GM18870 (cell line): ENCODE results near the gene UBE4A.

ENCODE experiments used
- ATAC-seq: cut with Tn5 transposase; IDR thresholded peaks from one replicate; pipeline ENCODE4 v1.9.1; 2021; ENCODE audit warnings: moderate library complexity; ENCODE audit not compliant: unreplicated experiment

UBE4A gene

GRCh38 chr11:118435893-118436624 is 76.7 kb downstream of the UBE4A start, which contains the start of gene KMT2A:
Gene KMT2A, plus strand, starts transcription at chr11:118436492. Its CDS starts 21 bp downstream, at chr11:118436513.
- no peak for ATAC-seq

GRCh38 chr11:118436639-118437207 is 77.3 kb downstream of the UBE4A start:
- ATAC-seq = no peak

GRCh38 chr11:118437208-118438125 is 78.1 kb downstream of the UBE4A start:
- ATAC-seq = no peak

DNA sequence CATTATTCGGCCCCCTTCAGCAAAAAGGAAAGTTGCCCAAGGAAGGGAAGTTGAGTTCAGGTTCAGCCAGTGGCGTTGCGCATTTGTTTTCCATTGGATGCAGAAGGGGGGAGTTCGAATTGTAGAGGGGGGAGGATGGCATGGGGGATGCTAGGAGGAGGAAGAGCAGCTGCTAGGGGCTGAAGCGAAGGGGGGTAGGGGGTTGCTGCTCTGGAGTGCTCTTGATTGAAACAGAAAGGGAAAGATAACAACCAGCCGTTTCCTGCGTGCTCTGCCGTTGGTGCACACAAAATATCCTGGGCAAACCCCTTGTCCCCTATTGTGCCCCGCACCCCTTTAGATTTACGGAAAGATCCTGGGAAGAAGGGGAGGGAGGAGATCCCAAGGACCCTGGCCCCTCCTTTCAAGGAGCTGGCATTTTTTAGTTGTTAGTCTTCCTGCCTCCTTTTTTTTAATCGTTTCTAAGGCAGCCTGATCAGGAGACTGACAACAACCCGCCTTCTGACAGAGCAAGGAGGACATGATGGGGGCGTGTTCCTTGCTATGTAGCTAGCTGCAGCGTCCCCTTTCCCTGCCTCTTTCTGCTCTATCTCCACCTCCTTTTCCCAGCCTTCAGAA is 79.0 kb downstream of the UBE4A start:
- no peak for ATAC-seq

DNA sequence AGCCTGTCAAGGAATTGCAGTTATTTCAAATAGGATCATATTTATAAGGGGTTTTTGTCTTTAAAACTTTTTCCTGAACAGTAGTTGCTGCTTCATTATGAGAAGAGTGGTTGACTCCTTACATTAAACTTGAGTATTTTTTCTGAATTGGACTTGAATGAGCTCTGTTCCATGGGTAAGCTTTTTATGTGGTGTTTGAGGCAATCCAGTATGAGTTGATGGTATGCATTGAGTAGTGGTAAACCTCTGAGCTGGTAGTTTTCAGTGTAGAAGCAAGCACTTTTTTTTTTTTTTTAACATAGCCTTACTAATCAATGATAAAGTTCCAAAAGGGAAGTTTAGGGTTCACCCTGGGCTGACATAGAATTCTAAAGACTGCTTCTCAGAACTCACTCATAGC is 80.2 kb downstream of the UBE4A start:
- no peak for ATAC-seq

DNA sequence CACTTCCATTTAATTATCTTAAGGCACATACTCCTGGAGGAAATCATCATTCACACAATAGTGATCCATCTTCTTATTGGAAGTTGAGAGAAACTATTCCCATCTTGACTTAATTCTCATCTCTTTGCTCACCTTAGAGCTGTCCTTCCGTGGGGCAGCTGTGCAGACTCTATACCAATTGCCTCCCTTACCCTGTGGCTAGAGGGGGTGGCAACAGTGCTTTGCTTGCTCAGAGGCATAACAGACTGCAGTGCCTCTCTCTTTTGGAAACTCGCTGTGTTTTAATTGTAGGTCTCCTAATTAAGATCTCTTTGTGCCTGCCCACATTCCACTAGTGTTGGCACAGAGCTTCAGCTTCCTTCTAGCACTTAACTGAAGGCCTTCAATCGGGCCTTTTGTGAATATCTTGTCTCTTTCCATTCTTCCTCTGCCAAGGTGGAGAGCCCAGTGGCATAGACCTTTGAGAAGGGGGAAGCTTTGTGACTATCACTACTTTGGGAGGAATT is 82.4 kb downstream of the UBE4A start:
- no peak for ATAC-seq

- no peak for ATAC-seq
These were observed 82.9 kb downstream of the UBE4A start for GRCh38 chr11:118442301-118442700.

DNA sequence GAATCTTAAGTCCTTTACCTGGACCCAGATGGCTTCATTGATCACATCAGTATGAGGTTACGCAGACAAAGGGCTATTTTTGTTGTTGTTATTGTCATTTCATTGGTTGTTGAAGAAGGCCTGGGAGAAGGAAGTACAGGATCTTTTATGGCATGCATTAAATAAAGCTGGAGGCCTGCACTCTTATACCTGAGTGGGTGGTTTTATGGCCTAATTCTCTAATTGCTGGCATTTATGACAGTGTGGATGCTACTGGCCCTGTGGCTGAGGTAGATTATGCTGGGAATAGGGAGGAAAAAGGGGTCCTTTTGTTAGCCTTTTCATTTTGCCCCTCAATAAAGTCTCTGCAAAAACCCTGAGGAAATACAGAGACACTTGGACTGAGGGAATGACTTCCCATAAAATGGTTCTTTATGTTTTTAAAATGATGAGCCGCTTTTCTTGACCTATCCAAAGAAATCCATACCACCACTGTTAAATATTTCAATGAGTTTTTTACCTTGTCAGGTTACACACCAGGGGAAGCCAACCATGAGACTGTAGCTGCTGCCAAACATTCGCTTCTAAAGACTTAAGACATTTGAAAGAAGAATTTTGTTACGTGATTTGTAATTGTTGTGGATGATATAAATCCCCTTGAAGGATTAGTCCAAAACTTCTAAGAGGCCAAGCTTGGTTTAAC is 83.6 kb downstream of the UBE4A start:
- no peak for ATAC-seq

DNA sequence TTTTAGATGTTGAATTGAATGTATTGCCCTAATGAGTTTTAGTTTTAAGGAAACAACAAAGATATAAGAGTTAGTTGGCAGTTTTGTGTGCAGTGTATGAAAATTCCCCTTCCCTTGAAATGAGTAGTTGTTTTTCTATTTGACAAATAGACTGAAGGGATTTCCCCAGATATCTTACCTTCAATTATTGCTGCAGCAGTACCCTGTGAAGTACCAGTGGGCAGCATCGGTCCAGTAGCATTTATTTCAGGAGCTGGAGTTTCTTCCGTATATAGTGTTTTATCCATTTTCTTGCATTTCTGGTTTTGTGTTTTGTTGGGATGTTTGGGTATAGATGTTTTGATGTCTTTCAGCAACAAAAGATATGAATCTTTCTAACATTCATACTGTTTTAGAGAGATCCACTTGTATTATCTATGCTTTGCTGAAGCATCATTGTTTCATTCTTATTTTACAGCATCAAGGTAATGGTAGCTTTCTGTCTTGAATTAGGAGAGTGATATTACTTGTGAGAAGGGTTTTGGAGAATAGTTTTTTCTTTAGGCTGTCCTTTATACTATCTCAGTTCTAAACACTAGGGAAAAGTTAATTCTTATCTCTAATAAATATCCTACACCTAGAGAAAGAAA is 84.3 kb downstream of the UBE4A start:
- ATAC-seq = peak; percentile 46

DNA sequence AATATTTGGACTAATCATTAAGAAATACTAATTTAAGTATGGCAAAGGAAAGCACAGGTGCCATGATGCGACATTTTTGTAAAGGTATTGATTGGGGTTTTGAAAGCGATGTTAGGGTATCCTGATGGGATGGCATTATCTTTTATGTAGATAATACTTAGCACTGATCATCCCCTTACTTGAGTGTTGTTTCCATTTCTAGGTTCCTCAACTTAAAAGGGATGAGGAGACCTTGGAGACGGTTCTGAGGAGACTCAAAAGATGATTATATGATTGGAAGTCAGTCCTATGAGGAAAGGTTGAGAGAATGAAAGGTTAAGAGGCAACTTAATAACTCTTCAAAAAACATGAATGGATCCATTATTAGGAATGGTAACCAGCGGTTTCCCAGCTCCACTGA is 88.0 kb downstream of the UBE4A start:
- no peak for ATAC-seq

- ATAC-seq = peak; percentile 87
These were observed 88.9 kb downstream of the UBE4A start for GRCh38 chr11:118448294-118448693.
